Activated CD4-positive, CD25-positive, alpha-beta regulatory T cell treated with anti-CD3 and anti-CD28 coated beads, Interleukin-2, amount 50 U/mL, for 72 hours (primary cell): Measurements from ENCODE around the gene MT1X.

ENCODE experiments used
- DNase-seq: peaks from one replicate; pipeline ENCODE4 v3.0.0; 2021

Gene MT1X

GRCh38 chr16:56679818-56680217 is 2.5 kb upstream of the MT1X start:
- no peak for DNase-seq

DNA sequence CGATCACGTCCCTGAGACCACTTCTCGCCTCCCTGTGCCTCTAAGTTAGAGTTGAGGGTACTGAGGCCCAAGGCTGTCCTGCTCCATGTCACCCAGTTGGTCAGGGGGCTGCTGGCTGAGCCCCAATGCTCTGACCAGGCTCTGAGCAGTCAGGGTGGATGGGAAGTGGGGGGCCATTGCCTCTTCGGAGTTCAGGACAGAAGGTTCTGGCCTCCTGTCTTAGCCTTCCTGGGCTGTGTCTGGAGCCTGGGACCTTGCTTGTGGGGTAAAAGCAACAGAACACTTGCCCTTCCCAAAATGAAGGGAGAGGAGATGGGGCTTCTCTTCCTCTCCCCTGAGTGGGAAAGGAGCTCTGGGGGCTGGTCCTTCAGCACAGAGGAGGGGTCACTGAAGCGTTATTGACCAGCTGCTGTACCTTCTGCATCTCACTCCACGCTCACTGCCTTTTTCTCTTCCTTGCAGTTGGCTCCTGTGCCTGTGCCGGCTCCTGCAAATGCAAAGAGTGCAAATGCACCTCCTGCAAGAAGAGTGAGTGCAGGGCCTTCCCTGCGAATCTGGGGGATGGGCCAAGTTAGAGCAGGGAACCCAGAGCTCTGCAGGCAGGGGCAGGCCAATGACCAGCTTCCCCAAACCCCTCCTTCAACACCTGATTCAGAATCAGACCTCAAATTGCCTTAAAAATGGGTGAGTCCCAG is 580 bp downstream of the MT1X start:
- no peak for DNase-seq

DNA sequence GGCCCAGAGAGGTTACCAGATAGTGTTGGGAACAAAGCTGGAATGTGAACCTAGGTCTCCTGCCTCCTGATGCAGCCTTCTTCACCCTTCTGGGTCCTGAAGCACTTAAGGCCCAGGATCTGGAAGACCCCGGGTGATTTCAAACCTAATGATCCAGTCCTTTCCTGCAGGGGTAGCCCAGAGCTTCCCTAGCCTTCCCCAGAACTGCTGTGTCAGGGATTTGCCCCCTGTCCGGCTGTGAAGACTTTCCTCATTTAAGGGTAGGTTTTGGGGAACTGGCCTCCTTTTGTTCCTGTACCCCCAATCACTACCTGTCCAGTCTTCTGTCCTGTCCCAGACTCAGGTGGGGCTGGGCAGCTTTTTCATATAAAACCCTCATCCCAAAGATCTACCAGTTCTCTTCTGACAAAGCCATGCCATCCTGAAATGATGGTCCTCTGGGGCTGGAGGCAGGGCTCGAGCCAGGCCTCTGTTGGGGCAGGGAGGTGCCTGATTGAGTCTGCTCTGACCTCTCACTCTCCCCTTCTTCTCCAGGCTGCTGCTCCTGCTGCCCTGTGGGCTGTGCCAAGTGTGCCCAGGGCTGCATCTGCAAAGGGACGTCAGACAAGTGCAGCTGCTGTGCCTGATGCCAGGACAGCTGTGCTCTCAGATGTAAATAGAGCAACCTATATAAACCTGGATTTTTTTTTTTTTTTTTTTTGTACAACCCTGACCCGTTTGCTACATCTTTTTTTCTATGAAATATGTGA is 1.3 kb downstream of the MT1X start:
- no peak for DNase-seq

DNA sequence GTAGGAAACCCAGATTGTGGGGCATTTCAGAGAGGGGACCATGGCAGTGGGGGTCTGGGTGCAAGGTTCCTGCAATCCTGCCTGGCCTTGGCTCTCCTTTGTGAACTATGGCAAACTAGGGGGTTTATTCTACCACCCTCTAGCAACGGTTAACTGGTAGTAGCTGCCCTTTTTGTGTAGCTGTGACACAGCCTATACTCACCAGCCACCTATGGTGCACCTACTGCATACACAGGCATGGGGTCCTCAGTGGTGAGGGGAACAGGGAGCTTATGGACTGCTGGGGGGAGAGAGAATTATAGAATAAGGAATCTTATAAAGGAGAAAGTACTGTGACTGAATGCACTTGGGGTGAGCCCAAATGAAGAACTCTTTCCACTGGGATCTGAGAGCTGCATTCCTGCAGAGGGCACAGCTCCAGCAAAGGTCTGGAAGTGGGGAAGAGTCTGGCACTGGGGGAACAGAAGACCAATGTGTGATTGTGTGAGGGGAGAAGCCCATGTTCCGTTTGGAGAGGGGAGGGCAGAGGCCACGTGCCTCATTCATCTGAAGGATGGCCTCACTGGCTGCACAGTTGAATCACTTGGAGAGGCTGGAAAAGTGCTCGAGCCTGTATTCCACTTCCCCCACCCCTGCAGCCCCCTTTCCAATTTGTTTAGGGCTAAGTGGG is 2.1 kb downstream of the MT1X start:
- no peak for DNase-seq

DNA sequence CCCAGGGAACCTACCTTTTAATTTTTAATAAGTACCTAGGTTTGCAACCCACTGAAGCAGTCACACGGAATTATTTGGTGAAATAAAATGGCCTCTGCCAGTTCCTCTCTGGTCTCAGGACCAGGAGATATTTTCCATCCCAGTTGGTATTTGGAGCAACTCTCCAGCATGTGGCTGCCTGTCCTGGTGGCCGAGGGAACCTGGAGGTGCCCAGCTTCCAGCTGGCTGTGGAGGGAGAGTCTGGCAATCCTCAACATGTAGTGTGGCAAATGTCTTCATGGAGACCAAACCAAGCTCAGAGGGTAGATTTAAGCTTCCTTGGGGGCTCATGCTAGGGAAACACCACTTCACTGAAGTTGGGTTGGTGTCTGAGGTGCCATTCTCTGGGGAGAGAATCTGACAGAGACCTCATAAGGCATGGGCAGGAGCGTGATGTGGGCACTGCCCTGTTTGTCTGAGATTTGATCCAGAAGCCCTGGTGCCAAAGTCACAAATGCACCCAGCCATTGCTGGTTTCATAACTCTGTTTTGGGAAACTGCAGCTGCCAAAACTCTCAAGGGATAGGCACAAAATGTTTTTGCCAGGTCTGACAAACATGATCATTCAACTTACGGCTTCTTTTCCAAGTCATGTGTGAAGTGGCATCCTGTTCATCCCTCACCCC is 2.8 kb downstream of the MT1X start:
- DNase-seq, result no peak

- no peak for DNase-seq
Measured at GRCh38 chr16:56686758-56687157, 4.5 kb downstream of the MT1X start.

DNA sequence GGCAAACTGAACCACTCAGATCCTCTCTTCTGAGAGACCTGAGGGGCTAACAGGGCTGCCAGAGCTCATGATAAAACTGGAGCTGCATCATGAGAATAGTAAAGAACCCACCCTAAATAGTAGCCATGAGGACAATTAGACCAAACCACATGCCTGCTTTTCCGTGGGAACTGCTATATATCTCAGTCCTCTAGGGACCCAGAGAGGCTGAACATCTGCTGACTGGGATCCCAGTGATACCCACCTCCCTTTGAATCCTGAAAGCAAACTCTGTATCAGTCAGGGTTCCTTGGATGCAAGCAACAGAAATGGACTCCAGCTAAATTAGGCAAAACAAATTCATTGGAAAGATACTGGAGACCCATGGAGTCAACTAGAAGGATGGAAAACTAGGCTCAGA is 6.5 kb downstream of the MT1X start:
- no peak for DNase-seq

GRCh38 chr16:56689171-56689570 is 6.9 kb downstream of the MT1X start:
- DNase-seq, result no peak

GRCh38 chr16:56690420-56691122 is 8.3 kb downstream of the MT1X start:
- DNase-seq, result no peak

- DNase-seq, result no peak
Measured at GRCh38 chr16:56691885-56692284, 9.6 kb downstream of the MT1X start.

GRCh38 chr16:56695246-56695645 is 13.0 kb downstream of the MT1X start:
- DNase-seq, result no peak

GRCh38 chr16:56697456-56698155 is 15.3 kb downstream of the MT1X start:
- DNase-seq, result no peak

DNA sequence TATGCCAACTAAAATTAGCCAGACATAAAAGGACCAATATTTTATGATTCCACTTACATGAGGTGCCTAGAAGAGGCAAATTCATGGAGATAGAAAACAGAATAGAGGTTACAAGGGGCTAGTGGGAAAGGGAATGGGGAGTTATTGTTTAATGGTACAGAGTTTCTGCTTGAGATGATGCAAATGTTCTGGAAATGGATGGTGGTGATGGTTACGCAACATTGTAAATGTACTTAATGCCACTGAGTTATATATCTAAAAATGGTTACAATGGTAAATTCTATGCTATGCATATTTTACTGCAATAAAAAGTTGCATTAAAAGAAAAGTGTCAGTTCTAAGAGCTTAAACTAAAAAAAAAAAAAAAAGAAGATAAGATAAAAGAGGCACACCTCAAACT is 17.9 kb downstream of the MT1X start:
- no peak for DNase-seq

DNA sequence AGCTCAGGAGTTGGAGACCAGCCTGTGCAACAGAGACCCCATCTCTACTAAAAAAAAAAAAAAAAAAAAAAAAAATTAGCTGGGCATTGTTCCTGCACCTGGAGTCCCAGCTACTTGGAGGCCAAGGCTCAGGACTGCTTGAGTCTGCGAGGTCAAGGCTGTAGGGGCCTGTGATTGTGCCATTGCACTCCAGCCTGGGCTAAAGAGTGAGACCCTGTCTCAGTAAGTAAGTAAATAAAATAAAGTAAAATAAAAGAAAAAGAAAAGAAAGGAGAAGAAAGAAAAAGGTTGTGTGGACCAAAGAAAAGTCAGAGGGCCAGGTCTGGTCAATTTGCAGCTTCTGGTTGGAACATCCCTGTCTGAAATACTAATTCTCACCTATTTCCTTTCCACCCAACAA is 18.4 kb downstream of the MT1X start:
- DNase-seq, result no peak

- no peak for DNase-seq
Measured at GRCh38 chr16:56701534-56701933, 19.3 kb downstream of the MT1X start.

DNA sequence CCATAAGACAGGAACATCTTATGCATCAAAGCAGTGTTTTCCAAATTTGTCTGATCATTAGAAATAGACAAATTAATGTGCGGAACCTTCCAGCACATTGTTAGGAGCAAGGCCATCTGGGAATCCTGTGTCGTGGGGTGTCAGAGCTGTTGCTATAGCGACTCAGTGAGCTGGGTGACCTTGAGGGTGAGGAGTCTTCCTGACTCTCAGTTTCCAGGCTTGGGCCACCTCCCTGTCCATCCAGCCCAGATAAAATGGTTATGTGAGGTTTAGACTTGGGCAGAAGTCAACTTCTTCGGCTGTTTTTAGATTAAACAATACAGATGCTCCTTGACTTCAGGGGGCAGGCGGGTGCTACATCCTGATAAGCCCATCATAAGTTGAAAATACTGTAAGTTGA is 20.6 kb downstream of the MT1X start:
- DNase-seq, result no peak

- DNase-seq, result no peak
Measured at GRCh38 chr16:56708525-56709442, 26.5 kb downstream of the MT1X start.

- no peak for DNase-seq
Measured at GRCh38 chr16:56709443-56710040, 27.3 kb downstream of the MT1X start.

DNA sequence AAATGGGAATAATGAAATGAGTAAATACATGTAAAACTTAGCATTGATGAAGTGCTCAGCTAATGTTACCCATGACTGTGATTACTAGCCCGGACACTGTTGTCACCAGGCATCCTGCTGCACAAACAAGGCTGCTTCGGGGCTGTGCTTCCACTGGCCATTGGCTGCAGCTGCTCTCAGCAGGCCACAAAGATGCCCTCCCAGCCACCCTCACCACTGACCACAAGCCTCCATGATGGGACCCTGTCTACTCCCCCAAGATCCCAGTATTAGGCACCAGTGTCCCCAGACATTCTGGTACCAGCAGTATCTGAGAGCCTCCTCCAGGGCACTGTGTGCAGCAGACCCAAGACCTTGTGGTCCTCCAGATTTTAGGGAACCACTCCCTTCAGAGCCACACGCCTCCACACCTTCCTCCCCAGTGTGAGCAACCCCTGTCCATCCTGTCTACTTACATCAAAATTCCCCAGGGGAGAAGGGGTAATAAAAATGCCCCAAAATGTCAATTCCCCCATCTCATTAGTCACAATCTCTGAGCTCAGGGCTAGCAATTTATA is 28.0 kb downstream of the MT1X start:
- no peak for DNase-seq

- no peak for DNase-seq
Measured at GRCh38 chr16:56711862-56712261, 29.6 kb downstream of the MT1X start.
